ENCODE measurements around the gene LANCL2.
"Not testable (repeated sequence)": the region's sequence is repeated elsewhere in the genome, so short reads cannot be mapped to it uniquely, and the experiment has no call there.

Gene LANCL2

DNA sequence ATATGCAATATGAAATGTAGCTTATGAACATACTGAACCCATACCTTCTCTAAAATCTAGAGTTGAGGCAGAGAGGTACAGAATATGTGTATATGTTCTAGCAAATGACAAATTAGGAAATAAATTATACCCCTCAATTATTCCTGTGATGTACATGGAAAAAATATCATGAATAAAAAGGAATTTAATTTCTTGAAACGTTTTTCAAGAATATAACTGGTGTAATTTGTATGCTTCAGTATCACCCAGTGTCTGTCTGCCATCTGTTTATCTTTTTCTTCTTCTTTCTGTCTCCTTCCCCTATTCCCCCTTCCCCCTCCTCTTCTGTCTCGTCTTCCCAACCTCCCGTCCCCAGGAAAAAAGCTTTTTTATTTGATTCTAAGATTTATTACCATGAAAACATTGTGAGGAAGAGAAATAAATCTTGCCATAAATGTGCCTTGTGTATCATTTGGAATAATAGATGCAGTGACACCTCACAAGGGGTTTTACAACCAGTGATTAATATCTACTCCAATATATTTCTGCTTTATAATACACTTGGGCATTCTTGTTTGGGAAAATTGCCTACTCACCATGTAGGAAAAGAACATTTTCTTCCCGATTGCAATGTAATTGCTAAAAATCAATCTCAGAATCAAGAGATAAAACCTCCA is 12.2 kb downstream of the LANCL2 start:
- Mint-ChIP-seq H3K36me3 (no peaks in the 10 kb centered on the region), H3K27ac (no peak overlapping the region), H3K9me3 (no peaks in the 10 kb centered on the region), H3K4me3 (no peak overlapping the region), H3K4me1 (peaks cover 6% of the 10 kb centered on the region)
- DNase-seq (ENCODE audit: low spot score in 2 of 2) (no peak), ATAC-seq (no peak)

DNA sequence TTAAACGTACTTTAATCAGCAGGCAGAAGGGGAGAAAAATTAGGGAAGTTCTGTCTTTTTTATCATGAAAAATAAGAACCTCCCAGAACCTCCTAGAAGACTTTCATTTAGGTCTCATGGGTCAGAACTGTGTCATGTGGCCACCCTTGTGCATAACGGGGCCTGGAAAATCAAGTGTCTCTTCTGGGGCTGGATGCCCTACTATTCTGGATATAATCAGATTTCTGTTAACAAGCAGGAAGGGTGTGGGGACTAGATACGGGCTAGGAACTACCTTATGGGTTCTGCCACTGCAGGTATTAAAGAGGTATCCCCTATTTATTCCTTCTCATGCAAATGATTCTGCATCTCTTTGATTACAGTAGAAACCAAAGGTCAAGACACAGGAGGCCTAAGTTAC is 14.1 kb downstream of the LANCL2 start:
- Mint-ChIP-seq H3K4me1 (peaks cover 6% of the 10 kb centered on the region), H3K9me3 (peaks cover 3% of the 10 kb centered on the region), H3K4me3 (no peak overlapping the region), H3K36me3 (no peaks in the 10 kb centered on the region), H3K27ac (no peak overlapping the region)
- no peak for ATAC-seq
- DNase-seq (ENCODE audit: low spot score in 2 of 2) = no peak

DNA sequence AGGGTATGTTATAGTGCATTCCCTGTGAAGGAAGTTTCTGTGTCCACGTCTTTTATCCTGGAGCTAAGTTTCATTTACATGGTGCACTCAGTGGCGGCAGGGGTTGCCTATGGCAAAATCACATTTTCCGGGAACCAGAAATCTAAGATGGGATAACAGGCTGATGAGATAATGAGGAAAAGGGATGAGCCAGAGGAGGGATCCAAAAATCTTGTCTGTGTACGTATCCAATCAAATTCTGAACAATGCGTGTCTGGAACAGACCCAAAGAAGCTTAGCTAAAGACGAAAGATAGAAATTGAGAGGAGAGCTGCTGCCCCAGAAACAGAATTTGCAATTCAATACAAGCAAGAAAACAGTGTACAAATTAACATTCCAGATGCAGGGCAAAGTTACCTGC is 16.1 kb downstream of the LANCL2 start:
- ATAC-seq (no peak), DNase-seq (ENCODE audit: low spot score in 2 of 2) (no peak)
- Mint-ChIP-seq H3K9me3 (peaks cover 10% of the 10 kb centered on the region), H3K36me3 (no peaks in the 10 kb centered on the region), H3K4me1 (peaks cover 6% of the 10 kb centered on the region), H3K27ac (no peak overlapping the region), H3K4me3 (no peak overlapping the region)

DNA sequence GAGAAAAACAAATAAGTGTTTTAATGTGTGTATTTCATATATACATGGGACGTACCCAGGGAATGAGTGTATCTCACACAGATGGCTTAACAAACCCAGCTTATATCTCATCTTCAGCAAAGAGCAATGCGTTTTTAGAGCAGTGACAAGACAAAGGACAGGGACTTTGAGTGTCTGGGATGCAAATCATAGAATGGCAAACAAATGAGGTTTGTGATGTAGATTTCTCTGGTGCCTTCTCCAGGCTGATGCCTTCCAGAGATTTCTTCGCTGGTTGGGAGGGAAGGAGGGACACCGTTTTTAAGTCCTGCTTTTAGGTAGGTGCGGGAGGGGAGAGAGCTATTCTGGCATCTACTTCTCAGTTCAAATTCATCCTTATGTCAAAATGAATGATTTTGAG is 16.6 kb downstream of the LANCL2 start:
- no peak for ATAC-seq
- no peaks in the 10 kb centered on the region for H3K36me3 Mint-ChIP-seq
- H3K4me1 Mint-ChIP-seq = peaks cover 10% of the 10 kb centered on the region
- H3K4me3 Mint-ChIP-seq = no peak overlapping the region
- peaks cover 12% of the 10 kb centered on the region for H3K9me3 Mint-ChIP-seq
- no peak overlapping the region for H3K27ac Mint-ChIP-seq
- no peak for DNase-seq (ENCODE audit: low spot score in 2 of 2)

DNA sequence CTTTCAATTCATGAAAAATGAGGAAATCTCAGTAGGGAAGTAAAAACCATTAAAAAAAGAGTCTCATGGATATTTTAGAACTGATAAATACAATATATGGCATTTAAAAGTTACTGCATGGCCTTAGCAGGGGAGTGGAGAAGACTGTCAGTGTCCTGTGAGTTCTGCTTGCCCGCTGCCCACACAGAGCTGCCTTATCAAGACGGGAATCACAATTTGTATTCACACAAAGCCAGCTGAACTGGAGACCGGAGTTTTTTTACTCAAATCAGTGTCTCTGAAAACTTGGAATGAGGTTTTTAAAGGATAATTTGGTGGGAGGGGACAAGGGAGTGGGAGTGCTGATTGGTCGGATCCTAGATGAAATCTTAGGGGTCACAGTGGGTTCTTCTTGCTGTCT is 17.1 kb downstream of the LANCL2 start:
- peaks cover 18% of the 10 kb centered on the region for H3K9me3 Mint-ChIP-seq
- H3K36me3 Mint-ChIP-seq = no peaks in the 10 kb centered on the region
- no peak overlapping the region for H3K27ac Mint-ChIP-seq
- peaks cover 15% of the 10 kb centered on the region for H3K4me1 Mint-ChIP-seq
- H3K4me3 Mint-ChIP-seq = no peak overlapping the region
- ATAC-seq = no peak
- DNase-seq (ENCODE audit: low spot score in 2 of 2) = no peak

DNA sequence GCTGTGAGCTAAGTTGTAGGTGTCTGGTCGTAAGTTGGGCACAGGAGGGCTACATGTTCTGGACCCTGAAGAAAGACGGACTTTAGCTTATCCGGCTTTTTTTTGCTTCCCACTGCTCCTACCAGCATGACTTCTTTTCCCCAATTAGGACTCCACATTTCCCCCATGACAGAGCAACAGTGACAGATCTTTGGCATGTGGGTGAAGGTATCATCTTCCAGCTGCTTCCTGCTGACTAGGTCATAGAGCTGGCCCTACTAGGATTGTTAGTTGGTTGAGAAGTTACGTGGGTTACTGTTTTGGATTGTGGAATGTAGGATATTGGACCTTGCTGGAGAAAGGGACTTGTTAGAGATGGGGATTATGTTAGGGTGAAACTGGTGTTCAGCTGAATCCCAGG is 21.4 kb downstream of the LANCL2 start:
- H3K27ac Mint-ChIP-seq = no peak overlapping the region
- H3K9me3 Mint-ChIP-seq = peaks cover 23% of the 10 kb centered on the region
- DNase-seq (ENCODE audit: low spot score in 2 of 2) = no peak
- H3K4me1 Mint-ChIP-seq = peaks cover 9% of the 10 kb centered on the region
- H3K4me3 Mint-ChIP-seq = no peak overlapping the region
- ATAC-seq = no peak
- peaks cover under 1% of the 10 kb centered on the region for H3K36me3 Mint-ChIP-seq

DNA sequence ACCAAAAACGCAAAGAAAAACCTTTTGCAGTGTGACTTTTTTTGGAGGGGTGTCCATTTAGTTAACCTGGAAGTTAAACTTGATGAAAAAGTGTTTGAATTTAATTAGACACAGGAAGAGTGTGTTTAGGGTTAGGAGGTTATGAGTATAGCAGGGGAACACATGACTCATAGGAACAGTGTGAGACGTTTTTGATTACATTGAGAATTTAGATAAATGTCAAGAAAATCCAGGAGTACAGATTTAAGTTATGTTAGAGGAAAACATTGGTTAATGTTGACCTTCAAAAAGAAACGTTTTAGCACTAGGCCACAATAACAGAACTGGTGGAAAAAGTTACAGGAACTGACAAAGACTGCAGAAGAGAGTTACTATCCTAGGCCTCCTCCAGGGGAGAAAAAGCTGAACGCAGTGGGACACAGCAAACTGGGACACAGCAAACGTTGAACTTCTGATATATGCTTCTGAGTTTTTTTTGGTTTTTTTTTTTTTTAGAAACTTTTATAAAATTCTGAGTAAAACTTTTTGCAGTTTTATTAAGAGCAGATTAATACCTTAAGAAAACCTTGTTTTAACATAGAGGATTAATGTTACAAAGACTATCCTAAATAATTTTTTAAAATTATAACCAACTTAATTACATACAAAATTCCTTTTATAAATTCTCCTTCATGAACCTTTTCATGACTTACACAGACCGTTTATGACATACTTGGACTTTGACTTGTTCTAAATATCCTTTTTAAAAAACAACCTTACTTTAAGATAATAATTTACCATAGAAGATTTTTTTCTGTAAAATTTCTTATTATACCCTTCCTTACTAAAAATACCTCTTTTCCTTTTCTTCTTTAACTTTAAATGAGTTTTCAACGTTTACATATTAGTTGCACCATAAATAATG is 22.2 kb downstream of the LANCL2 start:
- H3K4me1 Mint-ChIP-seq = peaks cover 9% of the 10 kb centered on the region
- peaks cover 8% of the 10 kb centered on the region for H3K36me3 Mint-ChIP-seq
- no peak overlapping the region for H3K4me3 Mint-ChIP-seq
- peaks cover 23% of the 10 kb centered on the region for H3K9me3 Mint-ChIP-seq
- ATAC-seq (peak; percentile 55), DNase-seq (ENCODE audit: low spot score in 2 of 2) (no peak)
- H3K27ac Mint-ChIP-seq = peak overlapping the region; percentile 73

DNA sequence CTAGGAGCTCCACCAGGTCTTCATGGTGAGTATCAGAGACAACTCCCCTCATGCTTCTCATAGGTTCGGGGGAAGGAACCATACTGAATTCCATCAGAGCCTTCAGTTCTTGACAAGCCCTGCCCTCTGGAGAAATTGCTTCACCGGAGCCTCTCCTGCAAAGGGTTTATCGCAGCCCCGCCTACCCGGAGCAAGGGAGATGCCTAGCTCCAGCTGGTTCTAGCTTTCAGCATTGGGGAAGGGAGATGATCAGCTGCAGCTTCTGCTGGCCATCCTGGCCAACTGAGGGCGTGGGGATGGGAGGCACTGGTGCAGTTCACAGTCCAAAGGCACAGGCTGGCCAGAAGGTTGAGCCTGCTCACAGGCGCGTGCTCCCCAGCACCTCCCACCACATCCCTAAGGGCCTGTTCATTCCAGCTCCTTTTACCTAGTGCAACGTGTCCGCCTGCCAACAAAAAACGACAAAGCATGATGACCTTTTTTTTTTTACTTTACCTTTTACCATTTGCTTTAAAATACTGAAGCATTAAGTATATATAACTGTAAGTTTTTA is 31.2 kb downstream of the LANCL2 start:
- Mint-ChIP-seq H3K36me3 (peaks cover 20% of the 10 kb centered on the region), H3K4me3 (no peak overlapping the region), H3K27ac (no peak overlapping the region), H3K4me1 (no peaks in the 10 kb centered on the region), H3K9me3 (no peaks in the 10 kb centered on the region)
- ATAC-seq (no peak), DNase-seq (ENCODE audit: low spot score in 2 of 2) (no peak)

DNA sequence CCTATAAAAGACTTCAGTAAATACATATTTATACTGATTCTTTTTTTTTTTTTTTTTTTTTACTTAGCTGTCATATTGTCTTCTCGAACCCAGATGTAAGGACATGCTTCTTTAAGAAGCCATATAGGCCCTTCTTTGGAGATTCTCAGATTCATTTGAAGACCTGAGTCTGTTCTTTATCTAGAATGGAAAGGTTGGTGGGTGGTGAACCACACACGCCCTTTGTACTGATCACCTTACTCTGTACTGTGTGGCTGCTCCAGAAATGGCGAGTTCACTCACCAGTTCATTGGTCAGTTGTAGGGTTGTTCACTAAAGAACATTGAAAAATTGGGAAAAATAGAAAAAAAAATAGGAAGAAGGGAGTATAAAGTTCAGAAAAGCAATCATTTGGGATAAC is 32.5 kb downstream of the LANCL2 start:
- DNase-seq (ENCODE audit: low spot score in 2 of 2) = no peak
- ATAC-seq = no peak
- Mint-ChIP-seq H3K4me1 (no peaks in the 10 kb centered on the region), H3K36me3 (peaks cover 9% of the 10 kb centered on the region), H3K9me3 (no peaks in the 10 kb centered on the region), H3K4me3 (no peak overlapping the region), H3K27ac (no peak overlapping the region)

DNA sequence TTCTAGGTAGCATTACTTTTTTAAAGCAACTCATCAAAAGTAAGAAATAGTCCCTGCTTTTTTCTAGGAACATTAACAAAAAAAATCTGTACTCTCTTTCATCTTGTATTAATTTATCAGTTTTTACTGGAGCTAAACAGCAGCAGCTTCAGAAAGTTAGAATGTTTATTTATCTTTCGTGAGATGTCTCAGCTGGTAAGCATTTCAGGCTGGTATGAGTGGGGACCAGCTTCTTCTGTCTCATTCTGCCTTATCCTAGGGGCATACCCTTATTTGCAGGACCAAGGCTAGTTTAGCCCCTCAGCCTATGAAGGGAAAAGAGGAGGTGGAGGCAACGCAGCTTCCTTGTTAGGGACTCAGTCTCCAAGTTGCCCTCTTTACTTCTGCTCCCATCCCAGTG is 35.1 kb downstream of the LANCL2 start:
- DNase-seq (ENCODE audit: low spot score in 2 of 2) = no peak
- no peak for ATAC-seq
- no peaks in the 10 kb centered on the region for H3K9me3 Mint-ChIP-seq
- H3K27ac Mint-ChIP-seq = no peak overlapping the region
- H3K4me3 Mint-ChIP-seq = no peak overlapping the region
- H3K4me1 Mint-ChIP-seq = no peaks in the 10 kb centered on the region
- peaks cover 18% of the 10 kb centered on the region for H3K36me3 Mint-ChIP-seq

DNA sequence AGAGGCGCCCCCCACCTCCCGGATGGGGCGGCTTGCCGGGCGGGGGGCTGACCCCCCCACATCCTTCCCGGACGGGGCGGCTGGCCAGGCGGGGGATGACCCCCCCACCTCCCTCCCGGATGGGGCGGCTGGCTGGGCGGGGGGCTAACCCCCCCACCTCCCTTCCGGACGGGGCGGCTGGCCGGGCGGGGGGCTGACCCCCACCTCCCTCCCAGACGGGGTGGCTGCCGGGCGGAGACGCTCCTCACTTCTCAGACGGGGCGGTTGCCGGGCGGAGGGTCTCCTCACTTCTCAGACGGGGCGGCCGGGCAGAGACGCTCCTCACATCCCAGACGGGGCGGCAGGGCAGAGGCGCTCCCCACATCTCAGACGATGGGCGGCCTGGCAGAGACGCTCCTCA is 37.4 kb downstream of the LANCL2 start:
- H3K4me3 Mint-ChIP-seq; ATAC-seq; H3K27ac Mint-ChIP-seq; DNase-seq (ENCODE audit: low spot score in 2 of 2); H3K9me3 Mint-ChIP-seq; H3K4me1 Mint-ChIP-seq: not testable (repeated sequence)
- peaks cover 26% of the 10 kb centered on the region for H3K36me3 Mint-ChIP-seq

DNA sequence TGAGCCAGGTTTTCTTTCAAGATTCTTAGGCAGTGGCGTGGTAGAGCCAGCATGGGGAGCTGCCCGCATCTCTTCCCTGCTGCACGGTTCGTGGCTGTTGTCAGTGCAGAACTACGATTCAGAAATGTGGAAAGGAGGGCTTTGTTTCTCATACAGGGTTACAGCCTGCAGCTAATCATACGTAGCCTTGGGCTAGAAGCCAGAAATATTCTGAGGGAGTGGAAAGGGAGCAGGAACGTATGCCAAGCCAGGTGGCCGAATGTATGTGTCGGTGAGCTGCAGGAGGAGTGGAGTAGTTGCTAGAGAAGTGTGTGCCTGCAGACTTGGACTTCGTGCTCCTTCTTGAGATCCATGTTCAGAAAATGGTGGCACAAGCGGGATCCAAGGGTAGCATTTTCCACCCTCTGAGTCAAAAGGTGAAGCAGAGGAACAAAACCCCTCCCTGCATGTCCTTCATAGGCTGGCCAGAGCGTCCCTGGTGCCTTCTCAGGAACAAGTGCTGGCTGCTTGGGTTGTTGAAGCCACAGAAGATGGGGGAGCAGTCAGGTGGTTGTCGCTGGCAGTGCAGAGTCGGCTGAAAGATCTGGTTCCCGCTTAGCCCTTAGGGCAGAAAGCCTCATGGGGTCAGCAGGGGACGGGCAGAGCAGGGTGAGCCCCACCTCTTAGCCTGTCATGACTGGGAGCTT is 40.9 kb downstream of the LANCL2 start:
- no peak overlapping the region for H3K27ac Mint-ChIP-seq
- no peak overlapping the region for H3K4me3 Mint-ChIP-seq
- H3K36me3 Mint-ChIP-seq = peaks cover 19% of the 10 kb centered on the region
- no peaks in the 10 kb centered on the region for H3K4me1 Mint-ChIP-seq
- ATAC-seq (no peak), DNase-seq (ENCODE audit: low spot score in 2 of 2) (no peak)
- no peaks in the 10 kb centered on the region for H3K9me3 Mint-ChIP-seq

DNA sequence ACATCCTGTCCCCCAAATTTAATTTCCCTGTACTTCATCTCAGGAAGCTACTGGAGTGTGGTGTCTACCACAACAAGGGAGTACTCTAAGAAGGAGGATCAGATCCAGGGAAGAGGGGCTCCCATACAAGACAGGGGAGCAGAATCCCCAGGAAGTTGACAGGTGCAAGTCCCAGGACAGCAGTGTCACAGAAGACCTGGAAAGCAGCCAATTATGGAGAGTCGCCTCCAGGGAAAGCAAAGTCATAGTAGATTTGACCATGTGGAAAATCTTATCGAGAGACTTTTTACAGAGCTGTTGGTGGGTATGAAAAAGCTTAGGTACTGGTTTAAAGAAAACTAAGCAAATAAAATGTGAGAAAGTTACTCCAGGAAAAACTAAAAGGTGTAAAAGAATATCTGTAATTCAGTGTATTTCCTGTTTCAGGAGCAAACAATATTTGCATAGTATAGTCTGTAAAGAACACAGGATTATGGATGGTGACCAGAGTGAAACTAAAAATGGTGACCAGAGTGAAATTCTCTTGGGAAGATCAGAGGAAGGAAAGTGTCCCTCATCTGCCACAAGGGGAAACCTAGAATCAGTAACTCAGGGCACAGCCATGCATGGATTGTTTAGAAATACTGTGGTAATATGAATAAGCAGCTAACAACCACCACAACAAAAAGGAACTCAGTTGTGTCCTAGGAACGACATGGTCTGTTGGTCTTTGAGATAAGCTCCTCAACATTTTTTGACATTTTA is 44.5 kb downstream of the LANCL2 start:
- Mint-ChIP-seq H3K27ac (no peak overlapping the region), H3K9me3 (no peaks in the 10 kb centered on the region), H3K4me1 (no peaks in the 10 kb centered on the region), H3K36me3 (peaks cover 21% of the 10 kb centered on the region), H3K4me3 (no peak overlapping the region)
- DNase-seq (ENCODE audit: low spot score in 2 of 2) (no peak), ATAC-seq (no peak)

DNA sequence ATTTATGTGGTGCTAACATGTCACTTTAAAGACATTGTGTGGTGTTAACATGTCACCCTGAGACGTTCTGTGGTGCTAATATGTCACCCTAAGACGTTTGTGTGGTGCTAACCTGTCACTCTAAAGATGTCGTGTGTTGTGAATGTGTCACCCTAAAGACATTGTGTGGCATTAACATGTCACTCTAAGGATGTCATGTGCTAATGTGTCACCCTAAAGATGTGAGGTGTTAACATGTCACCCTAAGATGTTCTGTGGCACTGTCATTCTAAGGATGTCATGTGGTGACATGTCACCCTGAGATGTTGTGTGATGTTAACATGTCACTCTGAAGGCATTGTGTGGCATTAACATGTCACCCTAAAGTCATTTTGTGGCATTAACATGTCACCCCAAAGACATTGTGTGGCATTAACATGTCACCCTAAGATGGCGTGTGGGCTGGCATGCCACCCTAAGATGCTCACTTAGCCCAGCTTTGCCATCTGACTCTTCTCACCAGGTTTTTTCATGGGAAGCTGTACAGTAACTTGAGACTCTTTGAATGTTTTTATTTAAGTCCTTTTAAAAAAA is 45.6 kb downstream of the LANCL2 start:
- ATAC-seq (peak; percentile 21), DNase-seq (ENCODE audit: low spot score in 2 of 2) (no peak)
- Mint-ChIP-seq H3K4me3 (no peak overlapping the region), H3K27ac (no peak overlapping the region), H3K36me3 (peaks cover 10% of the 10 kb centered on the region), H3K9me3 (no peaks in the 10 kb centered on the region), H3K4me1 (no peaks in the 10 kb centered on the region)

DNA sequence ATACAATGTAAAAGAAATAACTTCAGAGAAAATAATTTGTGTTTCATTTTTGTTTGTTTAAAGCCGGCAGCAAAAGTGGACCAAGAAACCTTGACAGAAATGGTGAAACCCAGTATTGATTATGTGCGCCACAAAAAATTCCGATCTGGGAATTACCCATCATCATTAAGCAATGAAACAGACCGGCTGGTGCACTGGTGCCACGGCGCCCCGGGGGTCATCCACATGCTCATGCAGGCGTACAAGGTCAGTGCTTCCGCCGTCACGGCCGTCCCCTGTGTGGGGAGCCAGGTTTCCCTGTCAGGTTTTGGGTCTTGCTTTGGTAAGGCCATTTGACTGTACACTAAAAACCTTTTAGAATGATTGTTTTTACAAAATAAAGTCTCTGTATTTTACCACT is 46.7 kb downstream of the LANCL2 start:
- Mint-ChIP-seq H3K4me3 (no peak overlapping the region), H3K27ac (no peak overlapping the region), H3K9me3 (no peaks in the 10 kb centered on the region), H3K36me3 (peaks cover 8% of the 10 kb centered on the region), H3K4me1 (no peaks in the 10 kb centered on the region)
- no peak for DNase-seq (ENCODE audit: low spot score in 2 of 2)
- no peak for ATAC-seq
